Measurements from ENCODE around the gene BNIP1.
A peak's percentile ranks its signal among the peaks of the same experiment; 100 is the strongest.

BNIP1 gene

GRCh38 chr5:173200356-173200755, 56.0 kb downstream of the BNIP1 start:
- POLR2A ChIA-PET = no interaction called here
- CTCF ChIA-PET = interaction anchor here (0.8 kb wide), 1 partner anchor 13 kb away, joined by 3 read pairs; no protein-coding TSS in a partner anchor
- no peaks in the 10 kb centered on the region for H3K4me1 ChIP-seq (ENCODE audit: control insufficient read depth, insufficient read depth, low read length)

GRCh38 chr5:173201636-173202265, 57.4 kb downstream of the BNIP1 start:
- Histone ChIP-seq H3K27ac (ENCODE audit: extremely low read depth, low read depth, low read length) (no peak overlapping the region), H3K36me3 (ENCODE audit: control insufficient read depth in 2 of 2, insufficient read depth in 1 of 2, low read length in 2 of 2) (no peaks in the 10 kb centered on the region), H3K4me3 (ENCODE audit: low read depth, low read length) (no peak overlapping the region), H3K4me1 (ENCODE audit: control insufficient read depth, insufficient read depth, low read length) (no peaks in the 10 kb centered on the region), H3K9me3 (ENCODE audit: control insufficient read depth, insufficient read depth, low read depth, low read length) (no peaks in the 10 kb centered on the region)
- TF ChIP-seq ZNF501 (tag by site-specific recombination; IDR thresholded peaks at IDR 0.05) = no peak
- peak; percentile 62; the same call in 1 of the 2 replicates for TF ChIP-seq ZNF449 (tag by site-specific recombination; IDR thresholded peaks at IDR 0.05)
- POLR2A ChIA-PET = no interaction called here
- CTCF ChIA-PET = interaction anchor here (0.7 to 1.1 kb wide), 4 partner anchors 32 to 495 kb away, joined by 3 to 6 read pairs (median 4); no protein-coding TSS in a partner anchor

More at GRCh38 chr5:173200356-173200755, 56.0 kb downstream of the BNIP1 start:
- TF ChIP-seq ELK4 (IDR thresholded peaks at IDR 0.05; ENCODE audit: borderline replicate concordance, low read depth, low read length) = no peak
- no peak for TF ChIP-seq REPIN1 (tag by site-specific recombination; IDR thresholded peaks at IDR 0.05; ENCODE audit: low read depth)
- TF ChIP-seq ZNF518A (tag by site-specific recombination; conservative IDR thresholded peaks at IDR 0.05; ENCODE audit: low read depth) = no peak
- no peak for TF ChIP-seq HOXD13 (CRISPR knock-in tag; IDR thresholded peaks at IDR 0.05; ENCODE audit: borderline replicate concordance)
- TF ChIP-seq ZNF548 (tag by site-specific recombination; IDR thresholded peaks at IDR 0.05) = no peak
- TF ChIP-seq PRDM6 (tag by site-specific recombination; IDR thresholded peaks at IDR 0.05) = no peak
- TF ChIP-seq ZNF23 (tag by site-specific recombination; IDR thresholded peaks at IDR 0.05; ENCODE audit: borderline replicate concordance) = no peak
- H3K4me3 ChIP-seq (ENCODE audit: low read depth, low read length) = no peak overlapping the region
- H3K36me3 ChIP-seq (ENCODE audit: control insufficient read depth in 2 of 2, insufficient read depth in 1 of 2, low read length in 2 of 2) = no peaks in the 10 kb centered on the region
- no peaks in the 10 kb centered on the region for H3K9me3 ChIP-seq (ENCODE audit: control insufficient read depth, insufficient read depth, low read depth, low read length)
- H3K27ac ChIP-seq (ENCODE audit: extremely low read depth, low read depth, low read length) = no peak overlapping the region

GRCh38 chr5:173202266-173202875, 58.0 kb downstream of the BNIP1 start:
- Histone ChIP-seq H3K4me1 (ENCODE audit: control insufficient read depth, insufficient read depth, low read length) (no peaks in the 10 kb centered on the region), H3K9me3 (ENCODE audit: control insufficient read depth, insufficient read depth, low read depth, low read length) (no peaks in the 10 kb centered on the region), H3K36me3 (ENCODE audit: control insufficient read depth in 2 of 2, insufficient read depth in 1 of 2, low read length in 2 of 2) (no peaks in the 10 kb centered on the region), H3K27ac (ENCODE audit: extremely low read depth, low read depth, low read length) (no peak overlapping the region), H3K4me3 (ENCODE audit: low read depth, low read length) (no peak overlapping the region)
- CTCF ChIA-PET = interaction anchor here (0.7 to 1.1 kb wide), 3 partner anchors 40 to 495 kb away, joined by 3 to 4 read pairs (median 3); no protein-coding TSS in a partner anchor
- POLR2A ChIA-PET = no interaction called here
- no peak for TF ChIP-seq SP7 (tag by site-specific recombination; IDR thresholded peaks at IDR 0.05)
- TF ChIP-seq ZNF157 (tag by site-specific recombination; IDR thresholded peaks at IDR 0.05) = no peak
- no peak for TF ChIP-seq ZNF837 (tag by site-specific recombination; IDR thresholded peaks at IDR 0.05)
- TF ChIP-seq ZNF362 (tag by site-specific recombination; IDR thresholded peaks at IDR 0.05) = no peak
- TF ChIP-seq SETDB1 (IDR thresholded peaks at IDR 0.05; ENCODE audit: insufficient read length, low read length) = no peak
- no peak for TF ChIP-seq ZNF544 (tag by site-specific recombination; IDR thresholded peaks at IDR 0.05)
- TF ChIP-seq ZNF112 (tag by site-specific recombination; IDR thresholded peaks at IDR 0.05) = no peak
- TF ChIP-seq ZNF488 (tag by site-specific recombination; IDR thresholded peaks at IDR 0.05) = no peak
- TF ChIP-seq ZNF501 (tag by site-specific recombination; IDR thresholded peaks at IDR 0.05) = no peak
- no peak for TF ChIP-seq ZNF747 (tag by site-specific recombination; IDR thresholded peaks at IDR 0.05)

Measured in HEK293 (cell line).